Memory B cell (primary cell): ENCODE results near the gene PASK.
"Not testable (repeated sequence)": the region's sequence is repeated elsewhere in the genome, so short reads cannot be mapped to it uniquely, and the experiment has no call there.

Experiments
- ATAC-seq: fragments of 150-1000 bp; cut with Tn5 transposase; 2 replicates; pipeline ENCODE4 v1.10.0; 2021; ENCODE audit warnings: low read depth, mild to moderate bottlenecking, moderate library complexity
- DNase-seq, 2 donors: peaks; one replicate each; pipeline ENCODE4 v3.0.0; 2022; ENCODE audit warnings: low spot score in 2 of 2
- H3K27ac Mint-ChIP-seq: one replicate; pipeline ENCODE4 v1.8.0; 2022; ENCODE audit warnings: mild to moderate bottlenecking, moderate library complexity, mixed read lengths
- H3K27me3 Mint-ChIP-seq: one replicate; pipeline ENCODE4 v1.8.0; 2022; ENCODE audit warnings: mixed read lengths
- H3K36me3 Mint-ChIP-seq: one replicate; pipeline ENCODE4 v1.8.0; 2022; ENCODE audit warnings: mild to moderate bottlenecking, mixed read lengths
- H3K4me1 Mint-ChIP-seq: one replicate; pipeline ENCODE4 v1.8.0; 2022; ENCODE audit warnings: mixed read lengths
- H3K4me3 Mint-ChIP-seq: one replicate; pipeline ENCODE4 v1.8.0; 2022; ENCODE audit warnings: mild to moderate bottlenecking, moderate library complexity, mixed read lengths
- H3K9me3 Mint-ChIP-seq: one replicate; pipeline ENCODE4 v1.8.0; 2022; ENCODE audit warnings: mixed read lengths

Gene PASK

DNA sequence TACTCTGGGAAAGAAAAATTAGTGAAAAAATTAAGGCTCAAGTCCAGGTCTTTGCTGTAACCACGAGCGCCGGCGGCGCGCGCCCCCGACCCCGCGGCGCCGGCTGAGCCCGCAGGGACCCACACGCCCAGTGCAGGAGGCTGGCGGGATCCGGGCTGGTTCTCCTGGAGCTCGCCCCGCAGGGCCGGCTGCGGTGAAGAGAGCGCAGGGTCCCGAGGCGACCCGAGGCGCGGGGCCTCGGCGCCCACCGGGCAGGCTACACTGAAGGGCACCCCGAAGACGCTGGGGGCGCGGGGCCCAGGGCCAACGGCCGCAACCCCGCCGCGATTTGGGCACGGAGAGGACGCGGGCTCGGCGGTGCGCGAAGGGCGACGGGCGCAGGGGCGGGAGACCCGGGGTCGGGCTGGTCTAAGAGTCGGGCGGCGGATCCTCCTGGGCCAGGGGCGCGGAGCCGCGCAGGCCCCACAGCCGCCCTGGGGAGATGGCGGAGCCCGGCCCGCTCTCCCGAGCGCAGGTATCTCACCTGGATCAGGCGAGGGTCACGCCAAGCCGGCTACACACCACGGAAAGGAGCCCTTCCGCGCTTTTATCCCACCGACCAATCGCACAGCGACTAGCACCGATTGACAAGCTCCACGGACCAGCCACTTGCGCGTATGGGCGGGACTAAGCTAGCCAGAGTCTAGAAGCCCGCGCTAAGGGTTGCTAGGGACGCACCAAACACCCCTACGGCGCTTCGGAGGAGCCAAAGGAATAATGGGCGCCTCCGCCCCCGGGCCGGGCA lies at the start of gene PASK:
Gene PASK, minus strand, starts transcription at position 582 of the 784 bp plus-strand sequence. CDS start 6,440 bp downstream, outside the sequence.
- Mint-ChIP-seq H3K4me3 (peak within 1 kb of the TSS; percentile 97), H3K4me1 (peaks cover 41% of the 10 kb centered on the region), H3K27ac (peak within 1 kb of the TSS; percentile 91), H3K27me3 (no peaks in the 10 kb centered on the region), H3K36me3 (peaks cover 4% of the 10 kb centered on the region), H3K9me3 (no peaks in the 10 kb centered on the region)
- ATAC-seq: peak; percentile 74
- DNase-seq: peak; percentile 85

DNA sequence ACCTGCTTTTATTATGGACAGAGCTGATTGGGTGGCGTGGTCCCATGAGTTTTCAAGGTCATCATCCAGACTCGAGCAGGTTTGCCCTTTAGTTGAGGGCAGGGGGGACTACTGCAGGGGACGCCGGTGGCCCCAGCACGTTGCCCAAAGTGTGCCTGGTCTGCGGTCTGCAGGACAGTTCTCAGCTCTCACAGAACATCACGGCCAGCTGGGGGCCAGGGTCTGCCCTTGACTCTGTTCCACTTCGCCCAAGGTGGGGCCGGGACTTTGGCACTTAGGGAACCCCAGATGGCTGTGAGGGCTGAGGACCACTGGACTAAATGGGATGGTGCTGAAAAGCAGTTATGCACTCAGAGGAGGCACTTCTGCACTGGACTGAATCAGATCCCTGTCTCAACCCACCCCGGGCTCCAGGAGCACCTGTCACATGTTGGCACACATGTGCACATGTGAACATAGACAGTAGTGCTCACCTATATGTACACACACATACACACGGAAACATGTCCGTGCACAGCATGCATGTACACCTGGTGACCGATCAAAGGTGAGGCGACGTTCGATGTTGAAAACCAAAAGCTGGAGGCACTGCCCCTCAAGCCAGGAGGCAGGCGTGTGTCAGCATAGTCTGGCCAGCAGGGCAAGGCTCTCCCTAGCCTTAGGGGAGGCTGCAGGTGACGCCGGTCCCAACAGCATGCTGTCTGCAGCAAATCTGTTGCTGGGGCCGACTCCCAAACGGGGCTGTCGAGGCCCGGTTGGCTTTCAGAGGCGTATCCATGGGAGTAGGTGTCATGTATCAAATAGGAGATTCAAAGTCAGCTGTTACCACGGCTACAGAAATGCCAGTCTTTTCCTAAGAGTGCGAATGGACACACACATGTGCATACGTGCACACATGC lies 49.4 kb upstream of the PASK start:
- H3K9me3 Mint-ChIP-seq: no peaks in the 10 kb centered on the region
- no peak overlapping the region for H3K4me3 Mint-ChIP-seq
- H3K27ac Mint-ChIP-seq: no peak overlapping the region
- H3K27me3 Mint-ChIP-seq: no peaks in the 10 kb centered on the region
- H3K4me1 Mint-ChIP-seq: no peaks in the 10 kb centered on the region
- H3K36me3 Mint-ChIP-seq: no peaks in the 10 kb centered on the region
- no peak for ATAC-seq
- DNase-seq: no peak

DNA sequence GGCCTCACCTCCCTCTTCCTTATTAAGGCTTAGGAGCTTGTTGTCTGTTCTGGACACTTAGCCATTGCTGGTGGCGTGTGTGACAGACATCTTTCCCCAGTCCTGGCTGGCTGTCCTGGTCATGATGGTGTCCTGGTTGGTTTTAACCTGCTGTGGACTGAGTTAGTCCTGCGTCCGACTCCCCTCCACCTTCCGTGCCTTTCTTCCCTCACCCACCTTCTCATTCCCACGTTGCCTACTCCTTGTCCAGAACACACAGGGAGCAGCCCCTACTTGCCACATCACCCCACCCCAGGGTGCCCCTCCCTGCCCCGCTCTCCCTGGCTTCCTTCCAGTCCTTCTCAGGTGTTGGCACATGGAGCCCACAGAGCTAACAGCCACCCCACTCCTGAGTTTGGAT lies 48.7 kb upstream of the PASK start:
- H3K27me3 Mint-ChIP-seq: no peaks in the 10 kb centered on the region
- DNase-seq (no peak), ATAC-seq (no peak)
- no peak overlapping the region for H3K27ac Mint-ChIP-seq
- no peaks in the 10 kb centered on the region for H3K4me1 Mint-ChIP-seq
- no peaks in the 10 kb centered on the region for H3K36me3 Mint-ChIP-seq
- no peak overlapping the region for H3K4me3 Mint-ChIP-seq
- no peaks in the 10 kb centered on the region for H3K9me3 Mint-ChIP-seq

DNA sequence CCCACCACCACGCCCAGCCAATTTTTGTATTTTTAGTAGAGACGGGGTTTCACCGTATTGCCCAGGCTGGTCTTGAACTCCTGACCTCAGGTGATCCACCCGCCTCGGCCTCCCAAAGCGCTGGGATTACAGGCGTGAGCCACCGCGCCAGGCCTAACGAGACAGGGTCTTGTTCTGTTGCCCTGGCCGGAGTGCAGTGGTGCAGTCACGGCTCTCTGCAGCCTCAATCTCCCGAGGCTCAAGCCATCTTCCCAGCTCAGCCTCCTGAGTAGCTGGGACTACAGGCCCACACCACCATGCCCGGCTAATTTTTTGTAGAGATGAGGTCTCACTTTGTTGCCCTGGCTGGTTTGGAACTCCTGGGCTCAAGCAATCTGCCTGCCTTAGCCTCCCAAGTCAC lies 48.0 kb upstream of the PASK start:
- not testable (repeated sequence) for H3K4me3 Mint-ChIP-seq, H3K36me3 Mint-ChIP-seq, H3K9me3 Mint-ChIP-seq, H3K4me1 Mint-ChIP-seq, H3K27me3 Mint-ChIP-seq, H3K27ac Mint-ChIP-seq, DNase-seq, ATAC-seq

DNA sequence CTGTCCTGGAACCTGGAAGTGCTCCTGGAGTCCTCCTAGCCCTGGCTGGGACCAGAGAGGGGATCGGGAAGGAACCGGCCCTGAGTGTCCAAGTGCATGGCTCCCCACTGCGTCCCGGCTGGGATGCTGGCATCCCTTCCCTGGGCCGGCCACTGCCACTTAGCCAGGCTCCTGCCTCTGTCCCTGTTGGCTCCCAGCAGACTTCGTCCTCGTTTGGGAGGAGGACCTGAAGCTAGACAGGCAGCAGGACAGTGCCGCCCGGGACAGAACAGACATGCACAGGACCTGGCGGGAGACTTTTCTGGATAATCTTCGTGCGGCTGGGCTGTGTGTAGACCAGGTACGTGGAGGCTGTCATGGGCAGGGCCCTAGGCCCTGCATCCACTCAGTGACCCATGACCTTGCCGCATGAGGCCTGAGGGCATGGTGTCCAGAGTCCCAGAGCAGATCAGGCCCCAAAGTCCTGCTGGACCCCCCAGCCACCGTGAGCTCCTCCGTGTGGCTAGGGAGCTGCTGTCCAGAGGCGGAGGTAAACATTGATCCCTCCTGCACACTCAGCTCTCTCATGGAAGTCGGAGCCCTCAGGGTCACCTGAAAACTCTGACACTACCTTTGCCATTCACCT lies 46.3 kb upstream of the PASK start:
- H3K4me1 Mint-ChIP-seq: no peaks in the 10 kb centered on the region
- H3K4me3 Mint-ChIP-seq: no peak overlapping the region
- DNase-seq (no peak), ATAC-seq (no peak)
- H3K9me3 Mint-ChIP-seq: no peaks in the 10 kb centered on the region
- H3K27me3 Mint-ChIP-seq: no peaks in the 10 kb centered on the region
- no peaks in the 10 kb centered on the region for H3K36me3 Mint-ChIP-seq
- no peak overlapping the region for H3K27ac Mint-ChIP-seq

DNA sequence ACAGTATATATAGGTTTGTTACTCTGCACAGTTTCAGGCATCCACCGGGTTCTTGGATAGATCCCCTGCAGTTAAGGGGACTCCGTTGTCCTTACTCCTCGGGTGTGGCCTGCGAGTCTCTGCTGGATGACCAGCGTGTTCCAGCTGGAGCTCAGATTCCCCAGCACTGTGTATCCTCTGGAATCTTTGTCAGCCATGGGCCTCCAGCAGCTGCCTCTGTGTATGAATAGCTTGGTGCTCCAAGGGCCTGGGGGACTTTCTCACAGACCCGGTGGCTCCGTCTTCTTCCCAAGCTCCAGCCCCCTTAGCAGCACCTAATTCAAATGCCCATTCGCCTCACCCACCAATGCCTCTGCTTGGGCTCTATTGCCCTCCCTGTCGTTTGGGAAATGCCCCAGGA lies 45.5 kb upstream of the PASK start:
- Mint-ChIP-seq H3K36me3 (no peaks in the 10 kb centered on the region), H3K4me3 (no peak overlapping the region)
- ATAC-seq: no peak

DNA sequence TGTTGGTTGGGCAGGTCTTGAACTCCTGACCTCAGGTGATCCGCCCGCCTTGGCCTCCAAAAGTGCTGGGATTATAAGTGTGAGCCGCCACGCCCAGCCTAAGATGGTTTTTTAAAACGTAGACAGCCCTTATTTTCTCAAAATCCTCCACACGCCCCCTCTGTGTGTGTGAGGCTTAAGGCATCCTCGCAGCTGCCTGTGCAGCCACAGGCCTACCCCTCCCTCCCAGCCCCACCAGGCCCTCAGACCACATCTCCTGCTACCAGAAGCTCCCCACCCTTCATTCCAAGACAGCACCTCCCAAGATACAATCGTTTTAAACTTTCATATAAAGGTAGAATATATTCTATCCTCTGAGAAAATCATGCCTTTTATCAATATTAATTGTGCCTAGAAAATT lies 44.0 kb upstream of the PASK start:
- DNase-seq (no peak), ATAC-seq (no peak)
- H3K27me3 Mint-ChIP-seq: no peaks in the 10 kb centered on the region
- H3K36me3 Mint-ChIP-seq: no peaks in the 10 kb centered on the region
- H3K9me3 Mint-ChIP-seq: no peaks in the 10 kb centered on the region
- H3K4me1 Mint-ChIP-seq: peaks cover 3% of the 10 kb centered on the region
- no peak overlapping the region for H3K27ac Mint-ChIP-seq
- no peak overlapping the region for H3K4me3 Mint-ChIP-seq

More for the DNA sequence above, 45.5 kb upstream of the PASK start:
- Mint-ChIP-seq H3K27me3 (no peaks in the 10 kb centered on the region), H3K9me3 (no peaks in the 10 kb centered on the region), H3K27ac (no peak overlapping the region), H3K4me1 (no peaks in the 10 kb centered on the region)
- DNase-seq: no peak

DNA sequence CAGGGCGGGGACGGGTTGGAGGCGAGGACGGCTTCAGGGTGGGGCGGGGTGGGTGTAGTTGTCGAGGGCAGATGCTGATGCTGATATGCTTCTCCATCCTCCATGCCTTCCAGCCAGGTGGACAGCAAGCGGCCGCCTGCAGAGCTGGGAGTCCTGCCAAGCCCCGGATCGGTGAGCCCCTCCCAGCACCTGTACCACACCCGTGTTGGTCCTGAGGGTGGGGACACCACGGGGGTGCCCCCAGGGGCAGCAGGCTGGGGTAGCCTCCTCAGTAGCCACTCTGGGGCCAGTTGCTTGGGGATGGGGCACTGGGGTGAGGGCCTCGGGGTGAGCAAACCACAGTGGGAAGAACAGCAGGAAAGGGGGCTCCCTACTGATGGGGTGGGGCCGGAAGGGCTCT lies 41.8 kb upstream of the PASK start:
- H3K4me3 Mint-ChIP-seq: no peak overlapping the region
- no peaks in the 10 kb centered on the region for H3K9me3 Mint-ChIP-seq
- H3K27me3 Mint-ChIP-seq: peaks cover 2% of the 10 kb centered on the region
- peaks cover 16% of the 10 kb centered on the region for H3K4me1 Mint-ChIP-seq
- no peak for ATAC-seq
- DNase-seq: no peak
- no peak overlapping the region for H3K27ac Mint-ChIP-seq
- no peaks in the 10 kb centered on the region for H3K36me3 Mint-ChIP-seq

DNA sequence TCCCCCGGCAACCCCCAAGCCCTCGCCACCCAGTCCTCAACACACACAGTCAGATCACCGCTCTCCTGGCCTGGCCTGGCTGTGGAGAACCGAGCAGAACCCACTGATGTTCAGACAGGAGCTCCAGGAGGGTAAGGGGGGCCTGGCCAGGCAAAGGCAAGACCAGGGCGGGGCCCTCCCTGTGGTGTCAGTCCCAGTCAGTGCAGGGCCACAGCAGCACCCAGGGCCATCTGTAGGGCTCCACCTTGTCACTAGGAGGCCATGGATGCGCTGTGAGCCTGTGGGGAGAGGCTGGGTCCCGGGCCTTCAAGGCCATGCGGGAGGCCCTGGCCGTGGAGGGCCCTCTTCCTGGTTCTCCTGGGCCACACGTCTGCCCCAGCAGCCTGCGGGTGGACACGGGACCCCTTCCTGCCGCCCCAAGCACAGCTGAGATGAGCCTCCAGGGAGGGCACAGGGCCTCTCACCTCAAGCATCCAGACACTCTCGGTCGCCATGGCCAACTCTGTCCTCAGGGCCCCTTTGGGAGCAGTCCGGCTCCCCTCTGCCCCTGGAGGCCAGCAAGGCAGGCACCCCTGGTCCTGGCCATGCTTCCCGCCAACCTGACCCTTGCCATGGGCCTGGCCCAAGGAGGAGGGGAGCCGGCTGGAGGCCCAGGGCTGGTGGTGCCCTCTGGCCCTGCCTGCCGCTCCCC lies 41.2 kb upstream of the PASK start:
- ATAC-seq: no peak
- H3K27me3 Mint-ChIP-seq: peaks cover 2% of the 10 kb centered on the region
- H3K36me3 Mint-ChIP-seq: no peaks in the 10 kb centered on the region
- H3K27ac Mint-ChIP-seq: no peak overlapping the region
- DNase-seq: no peak
- H3K9me3 Mint-ChIP-seq: no peaks in the 10 kb centered on the region
- peaks cover 16% of the 10 kb centered on the region for H3K4me1 Mint-ChIP-seq
- H3K4me3 Mint-ChIP-seq: no peak overlapping the region

DNA sequence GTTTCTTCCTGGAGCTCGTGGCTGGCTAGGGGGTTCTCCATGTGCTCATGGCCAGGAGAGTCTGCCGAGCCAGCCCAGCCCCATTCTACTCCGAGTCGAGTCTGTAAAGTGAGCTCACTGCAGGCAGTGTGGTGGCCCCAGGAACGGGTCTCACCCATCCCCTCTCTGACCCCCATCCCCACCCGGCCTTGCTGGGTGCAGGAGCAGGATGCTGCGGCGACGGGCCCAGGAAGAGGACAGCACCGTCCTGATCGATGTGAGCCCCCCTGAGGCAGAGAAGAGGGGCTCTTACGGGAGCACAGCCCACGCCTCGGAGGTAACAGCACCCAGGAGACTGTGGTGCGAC lies 40.6 kb upstream of the PASK start:
- H3K27me3 Mint-ChIP-seq: peaks cover 2% of the 10 kb centered on the region
- H3K27ac Mint-ChIP-seq: no peak overlapping the region
- no peaks in the 10 kb centered on the region for H3K9me3 Mint-ChIP-seq
- H3K4me3 Mint-ChIP-seq: no peak overlapping the region
- H3K4me1 Mint-ChIP-seq: peaks cover 16% of the 10 kb centered on the region
- H3K36me3 Mint-ChIP-seq: no peaks in the 10 kb centered on the region
- no peak for ATAC-seq
- DNase-seq: no peak

DNA sequence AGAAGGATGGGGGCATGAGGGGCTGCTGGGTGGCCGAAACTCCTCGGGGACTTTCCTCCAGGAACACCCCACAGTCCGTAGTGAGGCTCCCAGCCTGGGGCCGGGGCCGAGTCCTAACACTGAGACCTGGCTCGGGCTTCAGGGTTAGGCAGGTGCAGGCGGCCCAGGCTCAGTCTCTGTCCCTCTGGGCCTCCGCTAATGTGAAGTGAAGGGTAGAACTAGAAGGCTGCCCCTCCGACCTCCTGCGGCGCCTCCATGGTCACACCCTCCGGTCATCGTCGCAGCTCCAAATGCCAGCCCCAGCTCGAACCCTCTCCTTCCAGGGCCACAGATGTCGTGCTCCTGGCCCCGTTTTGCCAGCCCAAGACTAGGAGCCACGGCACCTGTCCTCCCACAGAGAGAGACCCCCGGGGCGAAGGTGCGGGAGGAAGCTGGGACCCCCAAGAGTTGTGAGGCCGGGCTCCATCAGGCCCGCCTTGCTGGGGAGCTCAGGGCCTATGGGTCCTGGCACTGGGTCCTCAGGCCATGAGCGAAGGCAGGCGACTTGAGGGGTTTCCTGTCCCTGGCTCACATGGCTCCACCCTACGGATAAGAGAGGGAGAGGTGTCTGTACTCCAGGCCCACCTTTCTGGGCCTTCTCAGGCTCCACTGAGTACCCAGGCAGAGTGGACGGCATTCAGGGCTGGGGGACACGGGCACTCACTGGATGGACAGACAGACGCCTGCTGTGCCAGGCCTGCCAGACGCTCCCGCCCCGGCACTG lies 40.0 kb upstream of the PASK start:
- H3K4me1 Mint-ChIP-seq: peaks cover 16% of the 10 kb centered on the region
- no peaks in the 10 kb centered on the region for H3K9me3 Mint-ChIP-seq
- H3K4me3 Mint-ChIP-seq: no peak overlapping the region
- peaks cover 2% of the 10 kb centered on the region for H3K27me3 Mint-ChIP-seq
- DNase-seq (no peak), ATAC-seq (no peak)
- H3K27ac Mint-ChIP-seq: no peak overlapping the region
- H3K36me3 Mint-ChIP-seq: no peaks in the 10 kb centered on the region

DNA sequence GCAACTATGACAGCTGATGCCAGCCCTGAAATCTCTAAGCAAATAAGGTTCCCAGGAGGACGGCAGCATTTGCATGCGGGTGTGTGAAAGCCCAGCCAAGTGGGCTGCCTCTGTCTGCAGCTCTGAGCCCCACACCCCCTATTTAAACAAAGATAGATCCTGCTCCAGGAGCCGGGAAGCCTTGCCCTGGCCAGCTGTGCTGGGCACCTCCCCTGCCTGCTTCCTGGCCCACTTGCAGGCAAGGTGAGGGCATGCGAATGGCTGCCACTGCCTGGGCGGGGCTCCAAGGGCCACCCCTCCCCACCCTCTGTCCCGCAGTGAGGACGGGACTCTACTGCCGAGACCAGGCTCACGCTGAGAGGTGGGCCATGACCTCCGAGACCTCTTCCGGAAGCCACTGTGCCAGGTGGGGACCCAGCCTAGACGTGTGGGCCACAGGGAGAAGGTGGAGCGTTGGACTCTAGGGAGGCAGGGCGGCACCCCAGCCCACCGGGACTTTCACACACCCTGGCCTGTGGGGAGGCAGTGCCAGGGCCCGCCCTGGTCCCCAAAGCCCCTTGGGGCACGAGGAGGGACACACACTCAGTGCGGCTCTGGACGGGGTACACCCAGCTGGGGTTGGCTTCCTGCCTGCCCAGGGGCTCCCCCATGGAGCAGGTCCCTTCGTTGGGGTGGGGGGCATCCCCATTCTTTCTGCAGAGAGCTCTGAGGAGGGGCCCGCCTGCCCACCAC lies 39.3 kb upstream of the PASK start, which contains the start of gene ANO7:
Gene ANO7, plus strand, starts transcription at position 317 of the 732 bp plus-strand sequence. CDS start 1,387 bp downstream, outside the sequence.
- H3K36me3 Mint-ChIP-seq: no peaks in the 10 kb centered on the region
- H3K27ac Mint-ChIP-seq: no peak within 1 kb of the TSS
- ATAC-seq: peak; percentile 79
- H3K9me3 Mint-ChIP-seq: no peaks in the 10 kb centered on the region
- DNase-seq: peak in 1 of 2 donors; percentile 14
- H3K4me1 Mint-ChIP-seq: peaks cover 16% of the 10 kb centered on the region
- peaks cover 2% of the 10 kb centered on the region for H3K27me3 Mint-ChIP-seq
- H3K4me3 Mint-ChIP-seq: peak within 1 kb of the TSS; percentile 74

DNA sequence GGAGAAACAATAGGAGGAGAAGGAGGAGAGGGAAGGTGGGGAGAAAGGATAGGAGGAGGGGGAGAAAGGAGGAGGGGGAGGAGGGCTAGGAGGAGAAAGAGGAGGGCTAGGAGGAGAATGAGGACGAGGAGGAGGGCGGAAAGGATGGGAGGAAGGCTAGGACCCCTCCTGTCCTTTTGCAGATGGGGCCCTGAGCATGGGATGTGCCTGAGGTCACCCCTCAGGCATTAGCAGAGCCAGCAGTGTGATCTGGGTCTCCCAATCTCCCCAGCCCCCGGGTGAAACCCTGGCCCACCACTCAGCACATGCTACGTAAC lies 38.6 kb upstream of the PASK start:
- ATAC-seq: no peak
- peaks cover 16% of the 10 kb centered on the region for H3K4me1 Mint-ChIP-seq
- no peak for DNase-seq
- H3K4me3 Mint-ChIP-seq: peak overlapping the region; percentile 74
- no peaks in the 10 kb centered on the region for H3K9me3 Mint-ChIP-seq
- H3K27me3 Mint-ChIP-seq: peaks cover 2% of the 10 kb centered on the region
- no peaks in the 10 kb centered on the region for H3K36me3 Mint-ChIP-seq
- H3K27ac Mint-ChIP-seq: no peak overlapping the region
